IPS-18c (cell line): Measurements from ENCODE around the gene ZC3H7A.

Experiments used
- H3K4me3 ChIP-seq: 2 replicates; pipeline ENCODE4 v1.7.0; 2013; ENCODE audit warnings: low read depth, mild to moderate bottlenecking, low read length, moderate library complexity; ENCODE audit not compliant: insufficient read depth
- H3K9me3 ChIP-seq: one replicate; pipeline ENCODE4 v1.6.1; 2013; ENCODE audit warnings: mild to moderate bottlenecking, low read length, moderate library complexity; ENCODE audit not compliant: control insufficient read depth, insufficient read depth

ZC3H7A gene

GRCh38 chr16:11806721-11807120 is 9.7 kb upstream of the ZC3H7A start:
- no peaks in the 10 kb centered on the region for H3K9me3 ChIP-seq
- no peak overlapping the region for H3K4me3 ChIP-seq

DNA sequence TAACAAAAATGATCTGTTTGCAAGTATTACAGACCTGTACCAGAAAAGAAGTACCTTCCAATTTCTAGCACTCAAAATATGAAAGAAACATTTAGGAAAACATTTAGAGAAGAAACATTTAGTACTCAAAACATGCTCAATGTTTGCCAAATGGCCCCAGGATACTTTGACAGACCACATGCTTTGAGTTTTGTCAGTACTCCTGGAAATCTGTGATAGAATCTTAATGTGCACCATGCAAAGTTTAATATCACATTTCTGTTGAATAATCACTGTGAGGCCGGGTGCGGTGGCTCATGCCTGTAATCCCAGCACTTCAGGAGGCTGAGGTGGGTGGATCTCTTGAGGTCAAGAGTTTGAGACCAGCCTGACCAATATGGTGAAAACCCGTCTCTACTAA is 8.5 kb upstream of the ZC3H7A start:
- Histone ChIP-seq H3K4me3 (no peak overlapping the region), H3K9me3 (no peaks in the 10 kb centered on the region)

- no peak overlapping the region for H3K4me3 ChIP-seq
These were observed 4.5 kb upstream of the ZC3H7A start for GRCh38 chr16:11801481-11802021.

GRCh38 chr16:11800382-11800718 is 3.3 kb upstream of the ZC3H7A start:
- Histone ChIP-seq H3K4me3 (no peak overlapping the region), H3K9me3 (no peaks in the 10 kb centered on the region)

More at GRCh38 chr16:11801481-11802021, 4.5 kb upstream of the ZC3H7A start:
- H3K9me3 ChIP-seq = no peaks in the 10 kb centered on the region

- Histone ChIP-seq H3K9me3 (no peaks in the 10 kb centered on the region), H3K4me3 (no peak overlapping the region)
These were observed 2.7 kb upstream of the ZC3H7A start for GRCh38 chr16:11799509-11800381.

- Histone ChIP-seq H3K4me3 (no peak overlapping the region; the same call in 1 of the 2 replicates), H3K9me3 (no peaks in the 10 kb centered on the region)
These were observed 1.9 kb upstream of the ZC3H7A start for GRCh38 chr16:11799017-11799381.

DNA sequence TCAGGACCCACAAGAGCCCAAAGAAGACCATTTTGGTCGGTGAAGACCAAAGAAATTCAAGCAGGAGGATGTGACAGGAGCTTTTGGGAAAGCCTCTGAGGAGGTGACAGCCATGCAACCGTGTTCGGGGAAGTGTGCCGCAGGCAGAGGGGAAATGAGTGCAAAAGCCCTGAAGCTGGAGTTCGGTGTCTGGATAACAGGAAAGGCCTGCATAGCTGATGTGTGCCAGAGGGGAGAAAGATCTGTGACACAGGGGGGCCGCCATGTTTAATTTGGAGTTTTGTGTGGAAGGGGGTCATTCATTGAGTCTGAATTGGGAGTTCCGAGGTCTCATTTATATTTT is 870 bp upstream of the ZC3H7A start:
- no peaks in the 10 kb centered on the region for H3K9me3 ChIP-seq

DNA sequence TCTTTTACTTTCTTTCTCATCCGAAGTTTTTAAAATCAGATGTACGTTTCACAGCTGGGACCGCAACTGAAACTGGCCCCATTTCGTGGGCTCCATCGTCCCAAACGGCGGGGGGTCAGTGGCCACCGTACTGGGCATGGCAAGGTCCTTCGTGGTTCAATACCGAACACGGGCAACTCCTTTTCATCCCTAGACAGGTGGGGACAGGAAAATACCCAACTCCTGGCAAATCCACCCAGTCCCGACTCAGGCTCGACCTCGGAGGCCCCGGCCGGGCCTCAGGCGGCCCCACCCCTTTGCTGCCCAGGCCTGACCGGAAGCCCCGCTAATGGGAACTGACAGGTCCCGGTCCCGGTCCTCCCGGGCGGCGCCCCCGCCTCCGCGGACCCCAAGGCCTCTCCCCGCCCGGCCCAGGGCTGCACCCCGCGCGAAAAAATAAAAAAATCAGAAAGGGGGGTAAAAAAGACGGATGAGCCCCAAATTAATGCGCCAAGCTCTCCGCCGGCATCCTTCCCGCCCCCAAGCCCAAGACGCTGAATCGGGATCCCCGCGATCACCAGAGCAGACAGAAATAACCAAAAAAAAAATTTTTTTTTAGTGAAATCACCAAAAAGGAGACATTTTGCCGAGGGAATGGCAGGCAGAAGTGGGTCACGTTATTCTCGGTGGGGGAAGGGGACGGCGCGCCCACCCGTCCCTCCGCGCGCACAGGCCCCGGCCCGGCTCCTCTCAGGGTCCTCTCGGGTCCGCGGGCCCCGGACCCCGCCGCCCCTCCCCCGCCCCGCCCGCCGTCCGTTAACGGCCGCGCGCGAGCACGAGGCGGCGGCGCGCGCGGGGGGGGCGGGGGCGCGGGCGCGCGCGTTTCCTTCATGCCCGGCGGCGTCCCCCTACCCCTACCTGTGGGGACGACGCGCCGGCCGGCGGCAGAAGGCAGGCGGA is 562 bp downstream of the ZC3H7A start:
- Histone ChIP-seq H3K4me3 (peak overlapping the region; percentile 84), H3K9me3 (no peaks in the 10 kb centered on the region)

More for the DNA sequence above, 870 bp upstream of the ZC3H7A start:
- H3K4me3 ChIP-seq = peak overlapping the region; percentile 93

DNA sequence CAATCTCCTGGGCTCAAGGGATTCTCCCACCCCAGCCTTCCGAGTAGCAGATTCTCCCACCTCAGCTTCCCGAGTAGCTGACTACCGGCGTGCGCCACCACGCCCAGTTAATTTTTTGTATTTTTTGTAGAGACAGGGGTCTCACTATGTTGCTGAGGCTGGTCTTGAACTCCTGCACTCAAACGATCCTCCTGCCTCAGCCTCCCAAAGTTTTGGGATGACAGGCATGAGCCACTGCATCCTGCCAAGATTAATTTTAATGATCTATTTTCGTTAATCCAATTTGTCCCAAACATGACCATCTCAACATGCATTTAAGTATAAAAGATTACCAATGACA is 1.2 kb downstream of the ZC3H7A start:
- Histone ChIP-seq H3K4me3 (peak overlapping the region; percentile 84; the same call in 1 of the 2 replicates), H3K9me3 (no peaks in the 10 kb centered on the region)

GRCh38 chr16:11794996-11795886 is 1.8 kb downstream of the ZC3H7A start:
- no peaks in the 10 kb centered on the region for H3K9me3 ChIP-seq
- H3K4me3 ChIP-seq = no peak overlapping the region

GRCh38 chr16:11794447-11794846 is 2.6 kb downstream of the ZC3H7A start:
- no peaks in the 10 kb centered on the region for H3K9me3 ChIP-seq
- no peak overlapping the region for H3K4me3 ChIP-seq

DNA sequence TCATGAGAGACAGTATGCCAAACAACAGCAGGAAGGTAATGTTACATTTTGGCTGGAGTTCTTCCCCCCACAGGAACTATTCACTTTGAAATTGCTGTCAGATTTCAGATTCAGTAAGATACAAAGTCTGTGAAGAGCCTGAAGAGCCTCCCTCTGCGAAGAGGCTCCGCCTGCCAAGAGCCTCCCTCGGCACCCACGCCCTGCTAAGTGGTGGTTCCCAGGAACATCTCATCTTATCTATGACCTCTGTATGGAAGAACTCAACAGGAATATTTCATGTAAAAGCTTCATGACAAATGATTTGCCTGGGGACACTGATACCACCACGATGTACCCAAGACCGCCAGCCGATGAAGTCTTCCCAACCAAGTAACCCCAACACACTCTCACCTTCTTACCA is 3.2 kb downstream of the ZC3H7A start:
- Histone ChIP-seq H3K9me3 (no peaks in the 10 kb centered on the region), H3K4me3 (no peak overlapping the region)

GRCh38 chr16:11792410-11793241 is 4.4 kb downstream of the ZC3H7A start:
- Histone ChIP-seq H3K9me3 (no peaks in the 10 kb centered on the region), H3K4me3 (no peak overlapping the region)

DNA sequence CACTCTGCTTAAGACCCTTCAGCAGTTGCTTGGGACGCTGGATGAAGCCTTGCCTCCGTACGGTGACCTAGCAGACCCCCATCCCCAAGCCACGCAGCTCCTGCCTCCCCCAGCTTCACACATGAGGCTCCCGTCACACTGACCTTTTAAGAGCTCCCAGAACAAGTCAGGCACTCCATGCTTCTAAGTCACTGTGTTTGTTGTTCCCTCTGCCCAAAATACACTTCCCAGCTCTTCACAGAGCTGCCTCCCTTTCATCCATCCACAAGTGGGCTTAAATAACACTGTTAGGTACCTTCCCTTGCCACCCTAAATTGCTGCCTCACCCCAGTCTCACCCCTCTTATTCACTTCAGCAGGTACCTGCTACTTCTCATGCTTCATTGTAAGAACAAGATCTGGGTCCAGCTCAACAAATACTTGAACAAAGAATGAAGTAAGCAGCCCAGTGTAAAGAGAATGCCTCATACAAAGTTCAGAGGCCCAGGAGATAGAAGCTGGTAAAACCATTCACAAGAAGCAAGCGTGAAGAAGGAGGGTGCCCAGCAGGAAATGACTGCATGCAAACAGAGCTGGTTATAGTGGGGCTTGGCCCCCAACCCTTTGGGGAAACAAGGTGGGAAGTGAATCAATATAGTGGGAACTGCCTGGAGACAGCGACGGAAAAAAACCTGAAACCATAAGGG is 5.8 kb downstream of the ZC3H7A start:
- Histone ChIP-seq H3K9me3 (no peaks in the 10 kb centered on the region), H3K4me3 (no peak overlapping the region)

- Histone ChIP-seq H3K9me3 (no peaks in the 10 kb centered on the region), H3K4me3 (no peak overlapping the region)
These were observed 8.1 kb downstream of the ZC3H7A start for GRCh38 chr16:11788914-11789313.
